Tracheal epithelial cell (primary cell): Measurements from ENCODE around the gene FNTB. TPM values are rescaled to one million over a fixed set of nuclear protein-coding genes. Genes with fewer than 3 reads are reported as not detected.

Experiments used
- total RNA-seq: library from RNA; depleted of rRNA; stranded (reverse); fragments of >200 nt; gene quantifications from 2 replicates; pipeline ENCODE4 v1.2.1, GENCODE V29; 2014

Gene FNTB, protein sequence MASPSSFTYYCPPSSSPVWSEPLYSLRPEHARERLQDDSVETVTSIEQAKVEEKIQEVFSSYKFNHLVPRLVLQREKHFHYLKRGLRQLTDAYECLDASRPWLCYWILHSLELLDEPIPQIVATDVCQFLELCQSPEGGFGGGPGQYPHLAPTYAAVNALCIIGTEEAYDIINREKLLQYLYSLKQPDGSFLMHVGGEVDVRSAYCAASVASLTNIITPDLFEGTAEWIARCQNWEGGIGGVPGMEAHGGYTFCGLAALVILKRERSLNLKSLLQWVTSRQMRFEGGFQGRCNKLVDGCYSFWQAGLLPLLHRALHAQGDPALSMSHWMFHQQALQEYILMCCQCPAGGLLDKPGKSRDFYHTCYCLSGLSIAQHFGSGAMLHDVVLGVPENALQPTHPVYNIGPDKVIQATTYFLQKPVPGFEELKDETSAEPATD
- total RNA-seq: 7.0 and 8.1 TPM in 2 replicates

DNA sequence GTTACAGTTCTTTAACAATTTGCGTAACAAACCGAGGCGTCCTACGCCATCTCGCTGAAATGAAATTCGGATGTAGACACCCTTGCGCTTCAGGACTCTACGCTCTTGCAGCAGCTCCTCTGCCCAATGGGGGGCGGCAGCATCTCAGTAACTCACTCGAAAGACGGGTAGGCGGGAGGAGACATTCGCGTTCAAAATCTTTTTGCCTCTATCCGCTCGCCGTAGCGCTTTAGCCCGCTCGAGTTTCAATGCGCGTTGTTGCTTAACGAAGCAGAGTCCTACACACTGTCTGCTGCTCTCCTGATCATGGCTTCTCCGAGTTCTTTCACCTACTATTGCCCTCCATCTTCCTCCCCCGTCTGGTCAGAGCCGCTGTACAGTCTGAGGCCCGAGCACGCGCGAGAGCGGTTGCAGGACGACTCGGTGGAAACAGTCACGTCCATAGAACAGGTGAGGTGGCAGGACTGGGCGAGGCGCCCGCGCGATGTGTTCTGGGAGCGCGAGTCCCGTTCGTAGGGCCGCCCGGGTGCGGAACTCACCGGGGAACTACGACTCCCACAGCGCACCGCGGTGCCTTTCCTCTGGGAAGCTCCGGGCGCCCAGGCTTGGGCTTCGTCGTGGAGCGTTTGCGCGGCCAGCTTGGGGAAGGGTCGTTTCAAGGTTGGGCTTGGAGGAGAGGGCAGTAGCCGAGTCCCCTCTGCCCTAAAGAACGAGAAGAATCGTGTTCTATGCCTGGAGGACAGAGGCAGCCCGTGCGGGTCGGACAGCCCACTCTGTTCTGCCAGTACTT lies at the start of gene FNTB:
Gene FNTB, plus strand, starts transcription at position 248 of the 790 bp plus-strand sequence. Its CDS starts 59 bp downstream, at position 307.

DNA sequence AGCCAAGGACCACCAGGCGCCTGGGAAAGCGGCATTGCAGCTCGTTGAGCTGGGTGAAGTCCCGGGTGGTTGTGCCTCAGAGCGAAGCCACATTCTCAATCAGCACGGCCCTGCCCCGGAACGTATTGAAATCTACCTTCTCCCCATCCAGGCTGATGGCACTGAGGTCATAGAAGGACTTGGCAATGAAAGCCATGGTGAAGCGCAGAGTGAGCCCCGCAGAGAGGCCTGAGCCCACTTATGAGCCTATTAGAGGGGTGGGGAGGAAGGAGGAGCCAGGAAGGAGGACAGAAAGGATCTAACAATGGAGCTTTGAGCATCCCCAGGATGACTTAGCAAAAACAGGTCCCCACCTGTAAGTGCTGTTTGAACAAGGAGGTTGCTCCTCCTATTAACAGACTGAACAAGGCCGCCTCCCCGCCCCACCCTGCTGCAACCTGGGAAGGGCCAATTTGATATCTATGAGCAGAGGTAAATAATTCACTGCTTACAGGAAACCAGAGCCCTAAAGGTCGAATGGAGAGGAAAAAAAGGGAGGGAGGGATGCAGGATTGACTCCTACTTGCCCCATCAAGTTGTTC lies 44.1 kb upstream of the FNTB start, which contains the start of gene GPX2:
Gene GPX2, minus strand, starts transcription at position 215 of the 581 bp plus-strand sequence. Its CDS starts 19 bp downstream, at position 196.

DNA sequence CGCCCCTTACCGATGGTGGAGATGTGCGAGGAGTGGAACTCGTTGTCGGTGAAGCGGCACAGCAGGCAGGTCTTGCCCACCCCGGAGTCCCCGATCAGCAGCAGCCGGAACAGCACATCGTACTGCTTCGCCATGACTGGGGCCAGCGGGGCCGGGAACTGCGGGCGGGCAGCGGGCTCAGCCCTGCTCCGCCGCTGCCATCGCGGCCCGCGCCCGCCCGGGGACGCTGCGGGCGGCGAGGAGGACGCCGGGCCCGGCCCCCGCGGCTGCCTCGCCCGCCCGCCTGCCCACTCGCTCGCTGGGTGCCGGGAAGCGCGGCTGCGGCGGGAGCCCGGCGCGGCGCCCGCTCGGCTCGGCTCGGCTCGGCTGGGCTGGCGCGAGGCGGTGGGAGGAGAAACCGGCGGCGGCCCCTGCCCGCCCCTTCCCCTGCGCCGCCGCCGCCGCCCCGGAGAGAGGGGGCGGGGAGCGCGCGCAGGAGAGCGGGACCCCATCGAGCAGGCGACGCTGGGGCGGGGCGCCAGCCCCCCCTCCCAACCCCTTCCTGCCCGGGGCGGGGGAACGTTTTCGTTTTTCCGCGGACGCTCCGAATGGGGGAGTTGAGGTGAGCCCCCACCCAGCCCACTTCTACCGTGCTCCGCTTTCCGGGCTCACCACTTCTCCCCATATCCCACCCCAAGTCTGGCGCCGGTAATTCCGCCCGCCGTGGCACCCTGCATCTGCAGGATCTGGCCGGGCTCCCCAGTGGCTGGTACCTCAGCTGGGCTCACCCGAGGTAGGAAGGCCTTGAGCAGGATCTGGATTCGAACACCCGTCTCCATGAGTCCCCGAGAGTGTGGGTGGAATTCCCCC lies 14.5 kb upstream of the FNTB start, which contains the start of gene RAB15:
Gene RAB15, minus strand, starts transcription at position 394 of the 849 bp plus-strand sequence. Its CDS starts 260 bp downstream, at position 134.

DNA sequence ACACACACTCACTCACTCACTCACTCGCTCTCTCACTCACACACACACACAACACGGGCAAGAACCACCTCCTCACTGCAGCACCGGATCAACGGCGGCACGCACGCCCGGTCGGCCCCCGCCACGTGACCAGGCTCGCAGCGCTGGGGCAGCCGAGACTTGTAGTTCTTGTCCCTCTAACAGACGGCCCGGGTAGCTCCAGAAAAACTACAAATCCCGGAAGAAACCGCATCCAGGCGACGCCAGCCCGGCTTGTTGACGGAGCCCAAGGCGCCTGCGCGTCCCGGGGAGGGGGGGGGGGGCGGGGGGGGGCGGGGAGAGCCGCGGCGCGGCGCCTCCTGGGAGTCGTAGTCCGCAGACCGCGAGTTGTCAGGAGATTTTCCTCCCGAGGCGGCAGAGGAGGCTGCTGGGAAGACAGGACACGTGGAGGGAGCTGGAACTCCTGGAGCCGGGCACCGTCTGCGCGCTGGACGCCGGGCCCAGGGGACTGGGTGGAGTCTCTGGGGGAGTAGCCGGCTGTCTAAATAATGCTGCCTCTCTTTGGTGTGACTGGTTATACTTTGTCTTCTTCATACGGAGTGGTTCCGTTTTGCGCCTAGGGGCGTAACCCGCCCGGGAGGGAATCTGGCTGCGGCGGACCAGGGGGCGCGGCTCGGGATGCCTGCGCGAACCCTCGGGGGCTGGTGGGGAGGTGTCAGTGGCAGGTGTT lies 115.9 kb downstream of the FNTB start, which contains the start of gene MAX:
Gene MAX, minus strand, starts transcription at position 77 of the 709 bp plus-strand sequence. CDS start 178 bp downstream, outside the sequence.

Other genes with a start within 250 kb of the FNTB start
- gene SPTB, start 107.0 kb upstream of the FNTB start, total RNA-seq: under 0.01 TPM in 1 of 2 replicates, not detected in the other
- gene CHURC1, start 72.4 kb upstream of the FNTB start, total RNA-seq: 30.9 and 39.5 TPM in 2 replicates
- 2.2 and 4.3 TPM in 2 replicates for gene GPX2, start 44.1 kb upstream of the FNTB start, total RNA-seq
- gene RAB15, start 14.6 kb upstream of the FNTB start, total RNA-seq: under 0.01 and 2.7 TPM in 2 replicates
- 27.5 and 41.7 TPM in 2 replicates for gene MAX, start 115.6 kb downstream of the FNTB start, total RNA-seq